HG03460 (cell line): ENCODE data around the gene IRX3.

Experiments used
- ATAC-seq: cut with Tn5 transposase; IDR thresholded peaks from one replicate; pipeline ENCODE4 v1.9.1; 2021; ENCODE audit not compliant: unreplicated experiment

IRX3 gene

DNA sequence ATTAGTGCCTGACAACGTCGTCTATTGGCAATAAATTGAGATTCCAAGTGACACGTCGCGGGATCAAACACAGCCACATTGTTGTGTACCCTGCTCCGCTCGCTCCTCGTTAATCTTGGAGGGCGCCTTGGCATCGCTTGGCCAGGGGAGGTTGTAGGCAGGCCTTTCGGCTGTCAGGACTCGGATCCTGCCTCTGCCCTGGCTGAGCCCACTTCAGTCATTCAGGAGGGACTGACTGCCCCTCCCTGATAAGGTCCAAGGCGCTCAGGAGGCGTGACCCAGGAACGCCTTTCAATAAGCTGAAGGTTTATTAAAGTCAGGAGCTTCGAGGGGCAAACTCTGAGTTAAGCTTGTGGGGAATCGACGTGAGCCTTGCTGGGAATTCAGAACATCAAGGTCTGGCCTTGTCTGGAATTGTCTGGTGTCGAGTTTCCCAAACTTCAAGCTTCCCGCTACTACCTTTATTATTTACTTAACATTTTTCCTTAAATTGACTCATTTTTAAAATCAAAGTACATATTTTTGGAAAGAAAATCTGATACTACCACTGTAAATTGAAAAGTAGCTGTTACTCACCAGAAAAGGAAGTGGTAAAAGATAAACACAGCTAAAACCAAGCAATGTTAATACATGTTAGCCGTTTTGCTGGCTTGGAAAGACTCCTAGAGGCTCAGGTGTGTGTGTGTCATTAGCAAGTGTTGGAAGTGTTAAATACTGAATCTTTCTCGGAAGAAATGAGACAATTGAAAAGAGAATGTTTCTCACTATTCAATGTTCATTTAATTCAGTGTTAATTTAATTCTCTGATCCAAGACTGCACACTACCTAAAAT is 5.3 kb upstream of the IRX3 start:
- ATAC-seq: no peak

- no peak for ATAC-seq
Measured at GRCh38 chr16:54290833-54291655, 4.5 kb upstream of the IRX3 start.

DNA sequence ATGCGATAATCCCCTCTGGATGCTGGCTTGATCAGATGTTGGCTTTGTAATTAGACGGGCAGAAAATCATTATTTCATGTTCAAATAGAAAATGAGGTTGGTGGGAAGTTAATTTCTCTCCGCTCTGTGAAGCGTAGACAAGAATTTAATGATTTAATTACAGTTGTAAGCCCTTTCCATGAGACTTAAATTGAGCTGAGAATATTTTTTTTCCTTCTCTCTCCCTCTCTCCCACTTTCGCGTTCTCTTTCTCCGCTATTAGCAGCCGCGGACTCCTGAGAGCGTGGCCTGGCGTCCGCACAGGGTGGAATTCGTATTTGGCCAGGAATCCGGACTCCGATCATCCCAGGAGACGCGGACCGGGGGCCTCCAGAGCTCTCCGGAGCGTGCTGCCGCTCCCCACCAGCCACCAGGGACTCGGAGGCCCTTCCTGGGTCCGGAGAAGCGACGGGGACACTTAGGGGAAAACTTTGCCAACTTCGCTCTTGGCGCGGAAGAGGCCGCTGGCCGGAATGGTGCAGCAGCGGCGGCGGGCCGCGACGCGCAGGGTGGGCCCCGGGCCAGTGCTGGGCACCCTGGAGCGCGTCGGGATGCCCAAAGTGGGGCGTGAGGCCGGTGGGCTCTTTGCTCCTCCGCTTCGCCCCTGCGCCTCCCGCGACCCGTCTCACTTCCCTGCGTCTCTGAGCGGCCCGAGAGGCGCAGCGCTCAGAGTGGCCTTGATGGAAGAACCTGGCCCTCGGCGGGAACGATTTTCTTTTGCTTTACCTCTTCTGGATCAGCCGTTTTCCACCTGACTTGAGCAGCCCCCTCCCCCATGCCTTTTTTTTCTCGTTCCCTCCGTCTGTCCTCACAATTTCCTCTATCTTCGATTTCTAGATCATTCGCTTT is 3.6 kb upstream of the IRX3 start:
- no peak for ATAC-seq

DNA sequence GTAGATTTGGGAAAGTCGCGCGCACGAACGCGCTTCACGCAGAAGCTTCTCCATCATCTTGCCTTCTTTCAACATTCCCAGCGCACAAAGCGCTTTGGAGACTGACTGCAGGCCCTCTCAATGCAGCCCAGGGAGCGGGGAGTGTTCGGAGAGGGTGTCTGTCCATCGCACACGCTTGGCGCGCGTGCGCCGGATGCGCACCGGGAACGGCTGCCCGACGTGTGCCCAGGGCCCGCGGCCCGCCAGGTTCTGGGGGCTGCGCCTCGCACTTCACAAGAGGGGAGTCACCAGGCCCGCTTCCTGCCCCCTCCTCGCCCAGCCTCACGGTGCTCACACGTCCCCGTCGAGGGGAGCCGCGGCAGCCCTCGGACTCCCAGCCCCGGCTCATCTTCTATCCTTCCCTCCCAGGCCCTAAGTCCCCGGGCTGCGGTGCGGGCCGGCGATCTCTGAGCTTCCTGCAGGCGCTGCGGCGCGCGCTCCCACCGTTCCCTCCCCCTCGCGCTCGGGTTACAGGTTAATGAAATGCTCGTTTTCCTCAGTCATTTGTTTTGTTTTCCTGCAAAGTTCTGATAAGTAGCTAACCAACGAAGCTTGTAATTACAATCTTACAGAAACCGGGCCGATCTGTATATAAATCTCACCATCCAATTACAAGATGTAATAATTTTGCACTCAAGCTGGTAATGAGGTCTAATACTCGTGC is 2.8 kb upstream of the IRX3 start:
- ATAC-seq: no peak

GRCh38 chr16:54288835-54289241 is 2.3 kb upstream of the IRX3 start:
- ATAC-seq: no peak

- ATAC-seq: no peak
Measured at GRCh38 chr16:54288030-54288834, 1.6 kb upstream of the IRX3 start.

DNA sequence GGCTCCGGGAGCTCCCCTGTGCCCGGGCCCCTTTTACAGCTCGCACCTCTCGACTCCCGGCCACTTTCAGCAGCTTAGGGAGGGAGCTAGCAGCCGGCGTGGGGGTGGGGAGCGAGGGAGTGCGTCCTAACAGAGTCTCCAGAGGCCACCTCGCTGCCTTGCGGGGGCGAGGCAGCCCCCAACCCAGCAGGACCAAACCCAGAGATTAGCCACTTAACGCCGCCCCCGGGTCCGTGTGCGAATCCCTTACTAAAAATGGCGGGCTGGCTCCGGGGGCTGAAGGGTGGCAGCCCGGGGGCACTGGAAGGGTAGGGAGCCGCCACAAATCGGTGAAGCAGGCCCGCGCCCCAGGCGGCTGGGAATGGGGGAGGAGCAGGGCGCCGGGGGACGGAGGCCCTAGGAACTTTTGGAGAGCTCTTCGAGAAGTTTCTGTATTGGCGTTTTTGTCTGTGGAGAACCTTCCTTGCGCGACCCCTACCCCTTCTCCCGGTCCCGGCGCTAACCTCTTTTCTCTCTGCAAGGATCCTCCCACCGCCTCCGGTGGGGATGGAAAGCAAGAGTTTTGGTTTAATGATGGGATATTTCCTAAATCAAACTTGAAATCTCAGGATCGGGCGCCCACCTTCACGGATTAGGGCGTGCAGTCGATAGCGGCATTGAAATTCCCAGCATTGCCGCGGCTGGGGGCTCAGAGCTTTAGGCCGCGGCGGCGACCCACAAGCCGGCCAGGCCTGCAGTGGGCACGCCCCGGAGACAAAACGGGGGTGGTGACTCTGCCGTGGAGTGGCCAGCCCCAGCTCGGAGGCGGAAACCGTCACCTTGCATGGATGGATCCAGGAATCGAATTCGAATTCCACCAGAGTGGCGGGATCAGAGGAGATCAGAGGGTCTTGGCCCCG is 793 bp upstream of the IRX3 start:
- no peak for ATAC-seq

DNA sequence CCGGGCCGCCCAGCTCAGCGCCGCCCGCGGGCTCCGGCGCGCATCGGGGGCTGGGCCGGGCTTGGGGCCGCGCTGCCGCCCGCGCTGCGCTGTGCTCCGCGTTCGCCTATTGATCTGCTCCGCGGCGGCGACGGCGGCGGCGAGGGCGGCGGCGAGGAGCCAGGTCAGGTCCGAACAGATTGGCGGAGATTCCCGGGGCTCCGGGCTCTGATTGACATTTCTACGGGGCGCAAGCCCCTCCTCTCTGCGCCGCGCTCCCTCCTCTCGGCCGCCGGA is 559 bp downstream of the IRX3 start:
- no peak for ATAC-seq

- ATAC-seq: no peak
Measured at GRCh38 chr16:54285414-54286089, 1.0 kb downstream of the IRX3 start.

GRCh38 chr16:54284931-54285413 is 1.6 kb downstream of the IRX3 start:
- ATAC-seq: no peak

DNA sequence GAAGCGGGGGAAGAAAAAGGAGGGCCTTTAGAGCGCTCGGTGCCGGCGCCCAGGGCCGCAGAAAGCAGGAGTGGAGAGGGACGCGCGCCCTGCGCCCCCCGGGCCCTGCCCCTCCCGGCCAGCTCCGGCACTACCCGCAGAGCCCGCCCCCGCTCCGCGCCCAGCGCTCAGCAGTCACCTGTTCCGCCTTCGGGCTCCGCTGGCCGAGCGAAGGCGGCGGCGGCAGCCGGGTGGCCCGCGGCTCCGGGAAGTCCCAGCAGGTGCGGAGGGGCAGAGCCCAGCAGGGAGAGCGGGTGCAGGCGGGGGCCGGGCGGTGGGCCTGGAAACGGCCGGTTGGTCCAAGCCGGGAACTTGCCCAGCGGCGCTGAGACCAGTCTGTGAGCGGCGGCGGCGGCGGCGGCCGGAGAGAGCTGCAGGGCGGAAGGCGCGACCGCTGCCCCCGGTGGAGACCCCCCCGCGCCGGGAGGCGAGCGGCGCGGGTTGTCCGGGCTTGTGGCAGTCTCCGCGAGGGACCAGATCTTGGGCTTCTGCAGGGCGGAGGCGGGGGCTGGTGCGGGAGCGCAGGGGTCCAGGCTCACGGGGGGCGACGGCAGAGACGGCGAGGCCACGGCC is 2.2 kb downstream of the IRX3 start:
- ATAC-seq: no peak

- no peak for ATAC-seq
Measured at GRCh38 chr16:54283725-54284318, 2.8 kb downstream of the IRX3 start.

DNA sequence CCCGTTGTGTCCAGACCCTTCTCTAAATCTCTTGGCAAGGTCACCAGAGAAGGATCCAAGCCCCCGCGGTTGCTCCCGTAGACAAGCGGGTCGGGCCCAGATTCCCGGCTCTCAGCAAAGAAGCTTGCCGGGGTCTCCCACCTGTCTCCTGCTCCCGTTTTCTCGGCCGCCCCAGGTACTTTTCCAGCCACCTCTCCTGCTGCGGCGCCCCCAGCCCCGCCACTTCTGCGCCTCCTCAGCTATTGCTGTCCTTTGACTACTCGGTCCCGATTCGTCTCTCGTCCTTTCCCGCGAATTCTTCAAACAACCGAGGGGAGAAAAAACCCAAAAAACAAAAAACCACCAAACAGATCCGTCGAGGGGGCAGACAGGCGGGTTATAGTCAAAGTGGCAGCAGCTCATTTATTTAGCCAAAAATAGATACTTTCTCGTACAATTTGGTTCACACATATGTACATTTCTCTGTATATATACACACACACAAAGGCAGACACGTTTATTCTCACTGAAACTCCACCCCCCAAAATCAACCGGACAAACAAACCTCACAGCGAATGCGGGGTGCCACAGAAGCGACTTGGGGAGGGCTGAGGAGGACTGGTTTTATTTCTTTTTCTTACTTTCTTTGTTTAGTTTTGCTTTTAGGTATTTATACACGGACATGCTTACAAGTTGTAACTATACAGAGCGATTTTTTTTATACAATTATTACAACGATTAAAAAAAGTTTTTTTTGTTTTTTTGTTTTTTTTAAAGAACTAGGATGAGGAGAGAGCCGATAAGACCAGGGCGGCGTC is 3.5 kb downstream of the IRX3 start:
- no peak for ATAC-seq

GRCh38 chr16:54282202-54282927 is 4.2 kb downstream of the IRX3 start:
- ATAC-seq: no peak

DNA sequence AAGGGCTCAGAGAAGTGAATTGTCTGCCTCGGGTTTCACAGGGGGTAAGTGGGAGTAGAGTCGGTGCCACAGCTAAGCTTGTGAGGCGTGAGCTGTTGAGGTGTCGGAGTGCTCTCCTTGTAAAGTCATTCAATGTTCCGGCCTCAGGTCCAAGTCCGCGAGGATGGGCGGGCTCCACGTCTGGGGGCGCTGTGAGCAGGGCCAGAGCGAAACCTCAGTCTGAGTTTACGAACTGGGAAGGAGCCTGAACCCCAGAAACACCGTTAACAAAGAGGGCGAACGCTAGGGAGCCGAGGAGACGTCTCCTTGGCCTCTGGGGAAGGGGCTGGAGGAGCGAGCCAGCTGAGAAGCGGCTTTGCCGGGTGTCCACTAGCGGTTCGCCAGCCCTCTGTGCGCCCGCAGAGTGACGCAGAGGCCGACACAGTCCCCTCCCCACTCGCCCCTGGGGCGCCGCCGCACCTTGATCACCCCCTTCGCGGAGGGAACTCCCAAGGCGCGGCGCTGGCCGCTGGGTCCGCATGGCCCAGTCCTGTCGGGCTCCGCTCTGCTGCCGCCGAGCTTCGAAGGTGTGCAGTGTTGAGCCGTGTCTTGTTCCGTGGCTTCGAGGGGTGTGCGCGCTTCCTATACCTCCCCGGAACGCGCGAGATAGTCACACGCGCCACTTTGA is 4.9 kb downstream of the IRX3 start:
- no peak for ATAC-seq

DNA sequence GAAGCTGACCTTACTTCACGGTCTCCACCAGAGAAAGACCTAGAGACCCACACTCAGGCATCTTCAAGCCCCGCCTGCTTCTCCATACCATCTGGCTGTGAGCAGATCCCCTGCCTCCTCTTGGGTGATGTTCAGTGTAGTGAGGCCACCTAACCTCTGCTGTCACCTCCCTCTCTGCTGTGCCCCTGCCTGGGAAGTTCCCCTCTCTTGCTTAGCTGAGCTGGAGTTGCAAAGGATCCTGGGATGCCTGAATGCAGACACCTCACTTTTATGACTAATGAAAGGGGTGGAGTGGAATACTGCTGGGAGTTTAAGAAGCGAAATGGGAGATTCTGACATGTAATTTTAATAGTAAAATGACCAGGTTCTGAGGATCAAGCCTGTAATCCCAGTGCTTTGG is 5.8 kb downstream of the IRX3 start:
- ATAC-seq: no peak
